SK-N-SH (cell line): Measurements from ENCODE around the gene DLX1.
"Not testable (repeated sequence)": the region's sequence is repeated elsewhere in the genome, so short reads cannot be mapped to it uniquely, and the experiment has no call there.

Experiments used
- CTCF ChIP-seq: fragments of 200-600 bp; sonication (generic); IDR thresholded peaks from 2 replicates; pipeline ENCODE4 v1.6.1; 2017; ENCODE audit warnings: antibody characterized with exemption, mild to moderate bottlenecking, moderate library complexity
- NFIC ChIP-seq: IDR thresholded peaks from 2 replicates; pipeline ENCODE4 v1.4.0; 2012; ENCODE audit warnings: borderline replicate concordance
- REST ChIP-seq: IDR thresholded peaks from 2 replicates; pipeline ENCODE4 v1.6.1; 2012; ENCODE audit warnings: mild to moderate bottlenecking, low read depth, low read length, moderate library complexity
- RXRA ChIP-seq: IDR thresholded peaks from 2 replicates; pipeline ENCODE4 v1.4.0; 2012; ENCODE audit warnings: low read depth, mild to moderate bottlenecking, borderline replicate concordance
- SIN3A ChIP-seq: IDR thresholded peaks from 2 replicates; pipeline ENCODE4 v1.6.1; 2012; ENCODE audit warnings: low read depth, mild to moderate bottlenecking, low read length, moderate library complexity, borderline replicate concordance
- TAF1 ChIP-seq: IDR thresholded peaks from 2 replicates; pipeline ENCODE4 v1.6.1; 2012; ENCODE audit warnings: low read depth, mild to moderate bottlenecking, low read length, moderate library complexity, borderline replicate concordance
- YY1 ChIP-seq: IDR thresholded peaks from 2 replicates; pipeline ENCODE4 v1.4.0; 2012; ENCODE audit warnings: low read depth, mild to moderate bottlenecking
- ZBTB33 ChIP-seq: IDR thresholded peaks from 2 replicates; pipeline ENCODE4 v1.4.0; 2012; ENCODE audit warnings: low read depth, borderline replicate concordance

GRCh38 chr2:172060118-172060517 is 25.2 kb upstream of the DLX1 start:
- not testable (repeated sequence) for TF ChIP-seq REST, SIN3A, RXRA, NFIC, CTCF, TAF1, ZBTB33, YY1
